Mesenchymal stem cell (in vitro differentiated cells and primary cell): ENCODE results near the gene AKIRIN2.

Experiments used
- DNase-seq: peaks from one replicate; pipeline ENCODE4 v3.0.0-alpha.2; 2013
- H2AFZ ChIP-seq: one replicate; pipeline ENCODE4 v1.6.1; 2013; ENCODE audit warnings: low read depth, mild to moderate bottlenecking, control low read depth, inconsistent platforms, low read length, moderate library complexity
- H2AK5ac ChIP-seq: 2 replicates; pipeline ENCODE4 v1.6.1; 2013; ENCODE audit warnings: low read length, moderate library complexity, mild to moderate bottlenecking, inconsistent platforms; ENCODE audit not compliant: severe bottlenecking
- H2BK120ac ChIP-seq: one replicate; pipeline ENCODE4 v1.6.1; 2013; ENCODE audit warnings: low read depth, mild to moderate bottlenecking, inconsistent platforms, low read length, moderate library complexity
- H2BK12ac ChIP-seq, 2 experiments: one replicate each; pipeline ENCODE4 v1.6.1; 2013; ENCODE audit warnings: inconsistent platforms in 2 of 2, low read length in 2 of 2, mild to moderate bottlenecking in 2 of 2, moderate library complexity in 2 of 2, control low read depth in 1 of 2
- H2BK15ac ChIP-seq: one replicate; pipeline ENCODE4 v1.6.1; 2013; ENCODE audit warnings: mild to moderate bottlenecking, low read depth, inconsistent platforms; ENCODE audit not compliant: poor library complexity, severe bottlenecking
- H2BK5ac ChIP-seq: 2 replicates; pipeline ENCODE4 v1.6.1; 2013; ENCODE audit warnings: low read depth, mild to moderate bottlenecking, low read length, control low read depth, inconsistent platforms; ENCODE audit not compliant: poor library complexity, severe bottlenecking
- H3K14ac ChIP-seq, 2 experiments: one replicate each; pipeline ENCODE4 v1.6.1; 2013; ENCODE audit warnings: inconsistent platforms in 2 of 2, low read length in 2 of 2, control low read depth in 1 of 2, mild to moderate bottlenecking in 1 of 2, moderate library complexity in 1 of 2
- H3K18ac ChIP-seq, 2 experiments: one replicate each; pipeline ENCODE4 v1.6.1; 2013; ENCODE audit warnings: inconsistent platforms in 2 of 2, low read length in 2 of 2, control low read depth in 1 of 2, low read depth in 1 of 2, mild to moderate bottlenecking in 1 of 2
- H3K23ac ChIP-seq, 2 experiments: one replicate each; pipeline ENCODE4 v1.6.1; 2013; ENCODE audit warnings: inconsistent platforms in 2 of 2, low read length in 2 of 2, mild to moderate bottlenecking in 2 of 2, moderate library complexity in 2 of 2, control low read depth in 1 of 2
- H3K27ac ChIP-seq: 2 replicates; pipeline ENCODE4 v1.5.1; 2013; ENCODE audit warnings: mild to moderate bottlenecking, moderate library complexity, low read length, control low read depth, inconsistent platforms; ENCODE audit not compliant: poor library complexity, severe bottlenecking
- H3K27me3 ChIP-seq, 2 experiments: 2 replicates each; pipeline versions ENCODE4 v1.6.1 to v1.7.0; 2013; ENCODE audit warnings: low read length in 2 of 2, mild to moderate bottlenecking in 2 of 2, moderate library complexity in 2 of 2, control low read depth in 1 of 2, inconsistent platforms in 1 of 2; ENCODE audit not compliant: control insufficient read depth in 1 of 2, insufficient read depth in 1 of 2
- H3K36me3 ChIP-seq, 2 experiments: 2 replicates each; pipeline versions ENCODE4 v1.6.1 to v1.7.0; 2013; ENCODE audit warnings: low read length in 2 of 2, control low read depth in 1 of 2, inconsistent platforms in 1 of 2, low read depth in 1 of 2, mild to moderate bottlenecking in 1 of 2; ENCODE audit not compliant: insufficient read depth in 2 of 2, control insufficient read depth in 1 of 2
- H3K4ac ChIP-seq, 2 experiments: one replicate each; pipeline ENCODE4 v1.6.1; 2013; ENCODE audit warnings: inconsistent platforms in 2 of 2, low read length in 2 of 2, mild to moderate bottlenecking in 2 of 2, moderate library complexity in 2 of 2, control low read depth in 1 of 2, low read depth in 1 of 2
- H3K4me1 ChIP-seq: 2 replicates; pipeline ENCODE4 v1.6.1; 2013; ENCODE audit warnings: low read depth, low read length, control low read depth; ENCODE audit not compliant: control insufficient read depth, insufficient read depth
- H3K4me2 ChIP-seq: 2 replicates; pipeline ENCODE4 v1.6.1; 2013; ENCODE audit warnings: low read length, mild to moderate bottlenecking, inconsistent platforms; ENCODE audit not compliant: poor library complexity, severe bottlenecking
- H3K4me3 ChIP-seq, 2 experiments: 2 replicates each; pipeline versions ENCODE4 v1.5.1 to v1.7.0; 2013; ENCODE audit warnings: low read length in 2 of 2, mild to moderate bottlenecking in 2 of 2, control low read depth in 1 of 2, low read depth in 1 of 2; ENCODE audit not compliant: insufficient read depth in 1 of 2
- H3K79me1 ChIP-seq: replicated peaks from 2 replicates; pipeline ENCODE4 v1.6.1; 2013; ENCODE audit warnings: mild to moderate bottlenecking, control low read depth, low read length, inconsistent platforms; ENCODE audit not compliant: poor library complexity, severe bottlenecking
- H3K9ac ChIP-seq: 2 replicates; pipeline ENCODE4 v1.7.0; 2013; ENCODE audit warnings: mild to moderate bottlenecking, low read length, moderate library complexity
- H3K9me3 ChIP-seq: 2 replicates; pipeline ENCODE4 v1.7.0; 2013; ENCODE audit warnings: mild to moderate bottlenecking, low read length; ENCODE audit not compliant: control insufficient read depth
- H4K8ac ChIP-seq: one replicate; pipeline ENCODE4 v1.6.1; 2013; ENCODE audit warnings: inconsistent platforms, mild to moderate bottlenecking, low read length, moderate library complexity
- H4K91ac ChIP-seq: one replicate; pipeline ENCODE4 v1.6.1; 2013; ENCODE audit warnings: mild to moderate bottlenecking, low read length, inconsistent platforms
- WGBS: methylation state at CpG from one replicate; pipeline ENCODE4 v1.1.7; 2013; ENCODE audit warnings: mixed read lengths; 5-methylcytosine and 5-hydroxymethylcytosine counted together

AKIRIN2 gene

GRCh38 chr6:87728706-87729105 lies 26.7 kb upstream of the AKIRIN2 start:
- no peak overlapping the region for H2BK120ac ChIP-seq
- no peaks in the 10 kb centered on the region for H3K79me1 ChIP-seq
- H4K91ac ChIP-seq = no peak overlapping the region
- no peak overlapping the region for H2AK5ac ChIP-seq
- DNase-seq = no peak
- H3K36me3 ChIP-seq = no peaks in the 10 kb centered on the region
- no peak overlapping the region for H3K18ac ChIP-seq
- no peak overlapping the region for H2BK5ac ChIP-seq
- H3K4me2 ChIP-seq = no peak overlapping the region
- no peaks in the 10 kb centered on the region for H3K27me3 ChIP-seq
- H3K4me3 ChIP-seq = no peak overlapping the region
- WGBS = 100% methylated on average over 1 of the region's 3 CpGs
- H4K8ac ChIP-seq = no peak overlapping the region
- no peak overlapping the region for H2BK12ac ChIP-seq
- H3K9me3 ChIP-seq = no peaks in the 10 kb centered on the region
- no peak overlapping the region for H2BK15ac ChIP-seq
- no peak overlapping the region for H3K23ac ChIP-seq
- peaks cover 2% of the 10 kb centered on the region for H3K4me1 ChIP-seq
- no peak overlapping the region for H2AFZ ChIP-seq
- H3K9ac ChIP-seq = no peak overlapping the region
- H3K27ac ChIP-seq = no peak overlapping the region
- H3K4ac ChIP-seq = no peak overlapping the region
- no peak overlapping the region for H3K14ac ChIP-seq

GRCh38 chr6:87724983-87725811 lies 23.2 kb upstream of the AKIRIN2 start:
- H2BK15ac ChIP-seq = no peak overlapping the region
- H2AFZ ChIP-seq = no peak overlapping the region
- H3K27ac ChIP-seq = no peak overlapping the region
- DNase-seq = no peak
- no peak overlapping the region for H3K9ac ChIP-seq
- H3K4me1 ChIP-seq = peaks cover 2% of the 10 kb centered on the region
- no peak overlapping the region for H4K91ac ChIP-seq
- H3K14ac ChIP-seq = no peak overlapping the region
- H3K79me1 ChIP-seq = no peaks in the 10 kb centered on the region
- no peak overlapping the region for H2BK120ac ChIP-seq
- no peak overlapping the region for H3K18ac ChIP-seq
- H2AK5ac ChIP-seq = no peak overlapping the region
- no peak overlapping the region for H4K8ac ChIP-seq
- H3K36me3 ChIP-seq = no peaks in the 10 kb centered on the region
- H3K4ac ChIP-seq = no peak overlapping the region
- no peak overlapping the region for H3K4me2 ChIP-seq
- no peak overlapping the region for H2BK5ac ChIP-seq
- no peak overlapping the region for H3K4me3 ChIP-seq
- H3K23ac ChIP-seq = no peak overlapping the region
- no peaks in the 10 kb centered on the region for H3K27me3 ChIP-seq
- no peak overlapping the region for H2BK12ac ChIP-seq
- WGBS = 100% methylated on average over 4 of the region's 4 CpGs
- no peaks in the 10 kb centered on the region for H3K9me3 ChIP-seq

- H3K4ac ChIP-seq = peak overlapping the region in 1 of 2 experiments; percentile 73
- H3K9me3 ChIP-seq = no peaks in the 10 kb centered on the region
- no peaks in the 10 kb centered on the region for H3K36me3 ChIP-seq
- no peak overlapping the region for H4K91ac ChIP-seq
- DNase-seq = peak; percentile 84
- no peak overlapping the region for H3K23ac ChIP-seq
- no peak overlapping the region for H2BK120ac ChIP-seq
- H3K18ac ChIP-seq = no peak overlapping the region
- no peak overlapping the region for H2BK15ac ChIP-seq
- H2BK12ac ChIP-seq = no peak overlapping the region
- H3K4me3 ChIP-seq = peak overlapping the region in 1 of 2 experiments; percentile 26
- H4K8ac ChIP-seq = no peak overlapping the region
- H3K4me2 ChIP-seq = no peak overlapping the region
- no peaks in the 10 kb centered on the region for H3K27me3 ChIP-seq
- peak overlapping the region; percentile 55 for H3K9ac ChIP-seq
- peak overlapping the region; percentile 8 for H2BK5ac ChIP-seq
- no peak overlapping the region for H2AK5ac ChIP-seq
- peak overlapping the region; percentile 56 for H3K27ac ChIP-seq
- WGBS = 78% methylated on average over 7 of the region's 8 CpGs
- no peak overlapping the region for H2AFZ ChIP-seq
- H3K79me1 ChIP-seq = no peaks in the 10 kb centered on the region
- H3K4me1 ChIP-seq = peaks cover 2% of the 10 kb centered on the region
- no peak overlapping the region for H3K14ac ChIP-seq
Measured at GRCh38 chr6:87723170-87724078, 21.4 kb upstream of the AKIRIN2 start.

- Histone ChIP-seq H3K4me1 (peaks cover under 1% of the 10 kb centered on the region), H3K18ac (no peak overlapping the region), H3K27me3 (no peaks in the 10 kb centered on the region), H3K23ac (no peak overlapping the region), H3K4me3 (no peak overlapping the region), H3K36me3 (no peaks in the 10 kb centered on the region), H3K14ac (no peak overlapping the region), H4K8ac (no peak overlapping the region), H4K91ac (no peak overlapping the region), H3K79me1 (no peaks in the 10 kb centered on the region), H2BK5ac (no peak overlapping the region), H2BK15ac (no peak overlapping the region), H2AFZ (no peak overlapping the region), H3K9ac (peak overlapping the region; percentile 28), H3K4me2 (no peak overlapping the region), H2BK12ac (no peak overlapping the region), H2AK5ac (no peak overlapping the region), H3K9me3 (no peaks in the 10 kb centered on the region), H3K27ac (peak overlapping the region; percentile 36), H2BK120ac (no peak overlapping the region), H3K4ac (no peak overlapping the region)
- no peak for DNase-seq
- WGBS = 61% methylated on average over 2 of the region's 4 CpGs
Measured at GRCh38 chr6:87722540-87723169, 20.6 kb upstream of the AKIRIN2 start.
